ENCODE data around the gene VAV1. TPM values are rescaled to one million over a fixed set of nuclear protein-coding genes. Genes with fewer than 3 reads are reported as not detected.
A peak's percentile ranks its signal among the peaks of the same experiment; 100 is the strongest.
"Not testable (repeated sequence)": the region's sequence is repeated elsewhere in the genome, so short reads cannot be mapped to it uniquely, and the experiment has no call there.

The VAV1 gene
- total and polyA plus RNA-seq, 2 donors (not counting 1 experiment from before 2014, with no cell fraction given): 62.7 to 98.8 TPM

DNA sequence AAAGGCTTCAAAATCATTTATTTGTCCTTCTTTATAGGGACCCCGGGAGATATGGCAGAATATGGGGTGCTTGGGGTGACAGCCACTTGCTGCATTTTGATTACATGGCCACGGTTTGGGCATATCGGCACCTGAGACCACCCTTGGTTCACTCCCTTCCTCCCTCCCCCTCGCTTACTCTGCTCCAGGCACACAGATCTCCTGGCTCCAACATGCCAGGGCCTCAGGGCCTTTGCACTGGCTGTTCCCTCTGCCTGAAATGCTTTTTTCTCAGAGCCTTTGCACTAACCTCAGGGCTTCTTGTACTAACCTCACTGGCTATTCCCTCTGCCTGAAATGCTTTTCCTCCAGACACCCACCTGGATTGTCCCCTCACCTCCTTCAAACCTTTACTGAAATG is 23.8 kb downstream of the VAV1 start:
- 98% methylated on average over 4 of the region's 4 CpGs for WGBS (ENCODE audit: insufficient coverage)
- no peak overlapping the region for H3K27ac ChIP-seq (ENCODE audit: low read length in 2 of 2)
- H3K27ac Mint-ChIP-seq: peak overlapping the region; percentile 29
- no peak overlapping the region for H3K4me3 ChIP-seq (ENCODE audit: control extremely low read depth in 1 of 5, extremely low read depth in 1 of 5, insufficient read depth in 1 of 5, low read depth in 2 of 5, low read length in 4 of 5)
- POLR2A ChIA-PET: no interaction called here
- no peak for TF ChIP-seq CTCF (IDR thresholded peaks at IDR 0.05)
- no peak for TF ChIP-seq EZH2 (IDR thresholded peaks at IDR 0.05; ENCODE audit: borderline replicate concordance, insufficient read depth, low read depth, low read length, poor library complexity, severe bottlenecking)
- H3K9ac ChIP-seq (ENCODE audit: low read length): no peak overlapping the region
- ATAC-seq (ENCODE audit: low read depth): no peak
- peaks cover 35 to 47% of the 10 kb centered on the region in 2 donors for H3K4me1 ChIP-seq (ENCODE audit: control insufficient read depth in 2 of 2, insufficient read depth in 2 of 2, low read length in 2 of 2)
- CTCF ChIA-PET: no interaction called here
- H3K4me3 Mint-ChIP-seq: no peak overlapping the region
- peaks cover 67% of the 10 kb centered on the region for H3K4me1 Mint-ChIP-seq
- no peak for DNase-seq
- H3K9me3 Mint-ChIP-seq (ENCODE audit: insufficient read depth): no peaks in the 10 kb centered on the region
- peaks cover 0 to 5% (median 5%) of the 10 kb centered on the region in 3 donors for H3K9me3 ChIP-seq (ENCODE audit: control extremely low read depth in 1 of 3, control insufficient read depth in 2 of 3, insufficient read depth in 1 of 3, low read length in 2 of 3)
- peaks cover 97% of the 10 kb centered on the region for H3K79me2 ChIP-seq (ENCODE audit: control insufficient read depth, insufficient read depth, low read length)
- peaks cover 57% of the 10 kb centered on the region for H4K20me1 ChIP-seq (ENCODE audit: control insufficient read depth, insufficient read depth, low read length, poor library complexity, severe bottlenecking)
- H3K36me3 ChIP-seq (replicated peaks in 1 of 2; ENCODE audit: control extremely low read depth in 1 of 2, control insufficient read depth in 1 of 2, extremely low read depth in 1 of 2, insufficient read depth in 2 of 2, low read length in 1 of 2): peaks cover 7 to 22% of the 10 kb centered on the region in 2 experiments
- H3K4me2 ChIP-seq (replicated peaks; ENCODE audit: low read depth, low read length, poor library complexity, severe bottlenecking): no peak overlapping the region
- H3K27me3 Mint-ChIP-seq: no peaks in the 10 kb centered on the region
- intact Hi-C loops (cut with micrococcal nuclease): no loop called here
- no peaks in the 10 kb centered on the region for H3K27me3 ChIP-seq (replicated peaks in 1 of 4; ENCODE audit: control extremely low read depth in 1 of 4, control insufficient read depth in 3 of 4, insufficient read depth in 4 of 4, low read length in 3 of 4)
- H2AFZ ChIP-seq (ENCODE audit: insufficient read depth, low read depth, low read length, poor library complexity, severe bottlenecking): no peak overlapping the region

GRCh38 chr19:6797646-6798045 is 25.1 kb downstream of the VAV1 start:
- H3K27me3 ChIP-seq (replicated peaks in 1 of 4; ENCODE audit: control extremely low read depth in 1 of 4, control insufficient read depth in 3 of 4, insufficient read depth in 4 of 4, low read length in 3 of 4): no peaks in the 10 kb centered on the region
- peaks cover 27 to 50% of the 10 kb centered on the region in 2 donors for H3K4me1 ChIP-seq (ENCODE audit: control insufficient read depth in 2 of 2, insufficient read depth in 2 of 2, low read length in 2 of 2)
- H3K4me1 Mint-ChIP-seq: peaks cover 65% of the 10 kb centered on the region
- H4K20me1 ChIP-seq (ENCODE audit: control insufficient read depth, insufficient read depth, low read length, poor library complexity, severe bottlenecking): peaks cover 45% of the 10 kb centered on the region
- no peak overlapping the region for H3K4me3 Mint-ChIP-seq
- WGBS (ENCODE audit: insufficient coverage): 83% methylated on average over 6 of the region's 9 CpGs
- H3K4me3 ChIP-seq (ENCODE audit: control extremely low read depth in 1 of 5, extremely low read depth in 1 of 5, insufficient read depth in 1 of 5, low read depth in 2 of 5, low read length in 4 of 5): no peak overlapping the region
- intact Hi-C loops (cut with micrococcal nuclease): no loop called here
- DNase-seq: no peak
- no peak overlapping the region for H3K27ac Mint-ChIP-seq
- ATAC-seq (ENCODE audit: low read depth): no peak
- H2AFZ ChIP-seq (ENCODE audit: insufficient read depth, low read depth, low read length, poor library complexity, severe bottlenecking): no peak overlapping the region
- TF ChIP-seq EZH2 (IDR thresholded peaks at IDR 0.05; ENCODE audit: borderline replicate concordance, insufficient read depth, low read depth, low read length, poor library complexity, severe bottlenecking) (no peak), CTCF (IDR thresholded peaks at IDR 0.05) (no peak)
- H3K36me3 ChIP-seq (replicated peaks in 1 of 2; ENCODE audit: control extremely low read depth in 1 of 2, control insufficient read depth in 1 of 2, extremely low read depth in 1 of 2, insufficient read depth in 2 of 2, low read length in 1 of 2): peaks cover 3 to 16% of the 10 kb centered on the region in 2 experiments
- H3K9me3 Mint-ChIP-seq (ENCODE audit: insufficient read depth): no peaks in the 10 kb centered on the region
- ChIA-PET POLR2A (interaction anchor here (0.7 kb wide), 1 partner anchor 38 kb away, joined by 7 read pairs; no protein-coding TSS in a partner anchor), CTCF (interaction anchor here (1.3 kb wide), 2 partner anchors 16 to 25 kb away, joined by 3 read pairs; partner anchors contain the start of gene VAV1)
- H3K27ac ChIP-seq (ENCODE audit: low read length in 2 of 2): no peak overlapping the region
- H3K4me2 ChIP-seq (replicated peaks; ENCODE audit: low read depth, low read length, poor library complexity, severe bottlenecking): no peak overlapping the region
- H3K9me3 ChIP-seq (ENCODE audit: control extremely low read depth in 1 of 3, control insufficient read depth in 2 of 3, insufficient read depth in 1 of 3, low read length in 2 of 3): peaks cover 0 to 5% (median 5%) of the 10 kb centered on the region in 3 donors
- H3K27me3 Mint-ChIP-seq: no peaks in the 10 kb centered on the region
- no peak overlapping the region for H3K9ac ChIP-seq (ENCODE audit: low read length)
- H3K79me2 ChIP-seq (ENCODE audit: control insufficient read depth, insufficient read depth, low read length): peaks cover 84% of the 10 kb centered on the region

- intact Hi-C loops (cut with micrococcal nuclease): loop anchor here (5.0 kb wide), 1 partner anchor 168 kb away; no protein-coding TSS in a partner anchor
- not testable (repeated sequence) for DNase-seq; H3K27me3 ChIP-seq (replicated peaks in 1 of 4; ENCODE audit: control extremely low read depth in 1 of 4, control insufficient read depth in 3 of 4, insufficient read depth in 4 of 4, low read length in 3 of 4); ATAC-seq (ENCODE audit: low read depth); H3K27me3 Mint-ChIP-seq; H2AFZ ChIP-seq (ENCODE audit: insufficient read depth, low read depth, low read length, poor library complexity, severe bottlenecking); H3K4me3 ChIP-seq (ENCODE audit: control extremely low read depth in 1 of 5, extremely low read depth in 1 of 5, insufficient read depth in 1 of 5, low read depth in 2 of 5, low read length in 4 of 5); H3K9ac ChIP-seq (ENCODE audit: low read length); H3K9me3 Mint-ChIP-seq (ENCODE audit: insufficient read depth); H3K9me3 ChIP-seq (ENCODE audit: control extremely low read depth in 1 of 3, control insufficient read depth in 2 of 3, insufficient read depth in 1 of 3, low read length in 2 of 3); H3K36me3 ChIP-seq (replicated peaks in 1 of 2; ENCODE audit: control extremely low read depth in 1 of 2, control insufficient read depth in 1 of 2, extremely low read depth in 1 of 2, insufficient read depth in 2 of 2, low read length in 1 of 2)
- ChIA-PET CTCF (interaction anchor here (1.5 to 5.2 kb wide), 3 partner anchors 9 to 29 kb away, joined by 4 to 57 read pairs (median 7); partner anchors contain the start of gene VAV1), POLR2A (interaction anchor here (0.5 to 5.3 kb wide), 10 partner anchors 11 to 648 kb away, joined by 3 to 73 read pairs (median 5); partner anchors contain the start of gene VAV1)
- Histone ChIP-seq H4K20me1 (ENCODE audit: control insufficient read depth, insufficient read depth, low read length, poor library complexity, severe bottlenecking) (peaks cover 47% of the 10 kb centered on the region), H3K4me1 (ENCODE audit: control insufficient read depth in 2 of 2, insufficient read depth in 2 of 2, low read length in 2 of 2) (peaks cover 41 to 73% of the 10 kb centered on the region in 2 donors), H3K27ac (ENCODE audit: low read length in 2 of 2) (peak overlapping the region in 1 of 2 donors; percentile 83), H3K4me2 (replicated peaks; ENCODE audit: low read depth, low read length, poor library complexity, severe bottlenecking) (peak overlapping the region; percentile 88), H3K79me2 (ENCODE audit: control insufficient read depth, insufficient read depth, low read length) (peaks cover 85% of the 10 kb centered on the region)
- Mint-ChIP-seq H3K27ac (peak overlapping the region; percentile 98), H3K4me3 (peak overlapping the region; percentile 95), H3K4me1 (peaks cover 64% of the 10 kb centered on the region)
- WGBS (ENCODE audit: insufficient coverage): 100% methylated on average over 1 of the region's 14 CpGs
These were observed 27.8 kb downstream of the VAV1 start for GRCh38 chr19:6800160-6800790.
